CD4-positive, alpha-beta T cell treated with Interferon alpha-2 for 1 hour (primary cell): ENCODE measurements around the gene MEDAG.

ENCODE experiments used
- DNase-seq, 2 donors: peaks; one replicate each; pipeline ENCODE4 v3.0.0-alpha.2; 2020 to 2022

MEDAG gene

DNA sequence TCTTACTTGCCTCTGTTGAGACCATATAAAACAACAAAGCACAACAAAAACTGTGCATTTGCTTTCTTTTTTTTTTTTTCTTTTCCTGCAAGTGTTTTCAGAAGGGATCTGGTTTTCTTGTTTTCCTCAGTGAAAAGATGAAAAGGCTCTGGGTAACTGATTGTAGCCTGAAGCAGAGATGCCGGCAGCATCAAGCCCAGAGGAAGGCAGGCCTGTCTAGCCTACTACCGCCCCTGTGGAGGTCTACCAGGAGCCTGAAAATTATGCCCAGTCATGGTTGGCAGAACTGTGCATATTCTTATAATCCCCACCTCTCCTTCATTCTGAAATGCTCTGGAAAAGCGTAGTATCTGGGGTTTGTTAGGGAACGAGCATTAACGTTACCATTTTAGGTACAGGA, 32.6 kb upstream of the MEDAG start:
- no peak for DNase-seq

DNA sequence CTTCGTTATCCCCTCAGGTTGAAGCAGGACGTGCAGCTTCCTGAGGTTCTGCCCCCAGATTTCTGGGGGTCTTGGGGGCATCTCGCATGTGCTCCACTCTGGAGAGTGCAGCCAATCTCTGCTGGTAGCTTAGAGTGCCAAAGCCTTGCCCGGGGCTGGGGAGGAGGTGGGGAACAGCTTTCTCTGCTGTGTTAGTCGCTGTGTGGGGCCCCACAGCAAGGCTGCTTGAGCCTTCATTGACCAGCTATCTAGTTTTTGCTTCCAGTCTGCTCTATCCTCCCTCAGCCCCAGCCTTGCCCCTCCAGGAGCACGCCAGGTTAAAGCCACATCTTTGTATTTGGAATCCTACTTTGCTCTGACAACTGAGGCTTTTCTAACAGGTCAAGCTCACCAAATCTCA, 32.0 kb upstream of the MEDAG start:
- no peak for DNase-seq

DNA sequence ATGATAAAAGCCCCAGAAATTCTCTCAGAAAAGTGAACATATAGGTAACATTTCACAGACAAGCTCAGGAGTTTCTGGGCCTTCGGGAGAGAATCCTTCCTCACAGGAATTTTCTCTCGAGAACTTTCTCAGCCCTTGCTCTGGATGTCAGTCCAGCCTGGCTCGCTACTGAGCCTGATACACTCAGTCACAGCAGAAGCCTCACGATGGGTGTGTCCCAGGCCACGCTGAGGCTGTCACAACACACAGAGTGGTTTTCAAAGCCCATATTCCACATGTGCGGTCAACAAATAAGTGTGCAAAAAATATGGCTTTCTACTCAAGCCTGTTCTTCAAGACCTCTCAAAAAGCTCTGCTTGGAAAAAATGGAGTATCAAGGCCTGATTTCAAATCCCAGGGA, 31.5 kb upstream of the MEDAG start:
- DNase-seq: no peak

DNA sequence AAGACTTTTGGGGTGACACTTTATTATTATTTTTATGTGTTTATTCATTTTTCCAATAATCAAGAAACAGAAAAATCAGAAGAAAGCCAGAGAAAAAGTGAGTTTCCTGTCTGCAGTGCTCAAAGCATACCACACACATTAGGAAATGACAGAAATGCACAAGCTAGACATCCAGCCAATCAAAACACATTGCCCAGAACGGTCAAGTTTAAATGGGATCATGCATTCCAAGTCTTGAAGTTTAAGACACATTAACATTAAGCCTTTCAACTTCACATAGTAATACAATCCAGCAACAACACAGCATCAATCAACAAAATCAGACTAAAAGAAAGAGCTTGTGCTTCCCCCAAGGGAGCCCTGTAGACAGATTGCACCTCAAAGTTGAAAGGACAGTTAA, 28.7 kb upstream of the MEDAG start:
- no peak for DNase-seq

DNA sequence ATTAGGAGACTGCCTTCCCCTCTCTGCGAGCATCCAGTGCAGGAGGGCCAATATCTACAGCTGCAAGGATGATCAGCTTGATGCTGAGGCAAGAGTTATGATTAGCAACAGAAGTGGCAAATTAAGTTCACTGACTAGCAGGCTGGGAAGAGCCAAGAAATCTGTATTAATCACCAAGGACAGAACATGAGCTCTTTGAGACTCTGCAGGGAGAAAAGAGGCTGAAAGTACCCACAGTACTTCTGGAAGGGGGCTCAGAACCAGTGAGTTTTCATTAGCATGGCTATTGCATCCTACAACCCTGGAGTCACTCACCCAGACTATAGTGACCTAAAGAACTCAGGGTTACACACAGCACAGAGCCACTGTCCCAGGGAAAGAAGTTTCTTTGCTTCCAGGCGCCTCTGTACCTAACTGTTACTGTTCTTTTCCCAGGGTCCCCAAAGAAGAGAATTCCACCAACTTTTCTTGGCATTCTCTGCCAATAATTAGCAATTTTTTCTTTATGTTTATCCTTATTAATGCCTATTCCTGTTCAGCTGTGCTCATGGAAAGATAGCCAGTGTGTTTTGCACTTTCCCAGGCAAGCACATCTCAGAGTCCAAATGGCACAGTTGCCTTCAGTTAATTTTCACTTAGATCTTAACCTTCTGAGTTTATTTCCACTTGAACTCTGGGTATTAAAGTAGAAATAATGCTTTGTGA, 25.8 kb upstream of the MEDAG start:
- DNase-seq: no peak

DNA sequence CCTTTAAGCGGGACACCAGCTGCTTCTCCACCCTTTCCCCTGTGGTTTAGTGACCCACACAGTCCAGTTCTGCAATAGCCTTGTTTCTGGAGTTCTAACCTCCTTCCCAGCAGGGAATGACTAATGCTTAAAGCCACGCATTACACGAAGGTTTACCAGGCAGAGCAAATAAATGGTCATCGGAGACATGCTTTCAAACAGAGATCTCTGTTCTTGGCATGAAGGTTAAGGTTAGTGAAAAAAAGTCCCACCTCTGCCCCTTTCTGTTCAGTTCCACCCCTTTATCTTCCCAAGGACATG, 25.3 kb upstream of the MEDAG start:
- no peak for DNase-seq

DNA sequence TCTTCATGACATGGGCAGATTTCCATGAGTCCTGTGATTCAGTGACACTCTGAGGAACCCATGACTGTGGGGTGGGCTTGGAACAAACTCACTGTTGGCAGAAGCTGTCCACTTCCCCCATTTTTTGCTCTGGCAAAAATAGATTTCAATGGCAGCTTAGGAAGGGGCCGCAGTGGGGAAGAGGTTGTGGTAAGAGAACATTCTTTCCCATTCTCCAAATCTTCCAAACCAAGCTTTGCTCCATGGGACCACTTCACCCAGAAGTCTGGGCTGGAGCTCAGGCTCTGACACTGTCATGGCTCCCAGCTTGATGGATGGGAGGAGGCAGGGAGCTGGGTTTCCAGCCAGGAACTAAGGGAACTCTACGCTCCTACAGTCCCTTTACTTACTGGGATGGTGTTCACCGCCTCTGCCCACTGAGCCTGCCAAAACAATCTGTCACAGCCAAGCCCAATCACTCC, 24.9 kb upstream of the MEDAG start:
- DNase-seq: no peak

DNA sequence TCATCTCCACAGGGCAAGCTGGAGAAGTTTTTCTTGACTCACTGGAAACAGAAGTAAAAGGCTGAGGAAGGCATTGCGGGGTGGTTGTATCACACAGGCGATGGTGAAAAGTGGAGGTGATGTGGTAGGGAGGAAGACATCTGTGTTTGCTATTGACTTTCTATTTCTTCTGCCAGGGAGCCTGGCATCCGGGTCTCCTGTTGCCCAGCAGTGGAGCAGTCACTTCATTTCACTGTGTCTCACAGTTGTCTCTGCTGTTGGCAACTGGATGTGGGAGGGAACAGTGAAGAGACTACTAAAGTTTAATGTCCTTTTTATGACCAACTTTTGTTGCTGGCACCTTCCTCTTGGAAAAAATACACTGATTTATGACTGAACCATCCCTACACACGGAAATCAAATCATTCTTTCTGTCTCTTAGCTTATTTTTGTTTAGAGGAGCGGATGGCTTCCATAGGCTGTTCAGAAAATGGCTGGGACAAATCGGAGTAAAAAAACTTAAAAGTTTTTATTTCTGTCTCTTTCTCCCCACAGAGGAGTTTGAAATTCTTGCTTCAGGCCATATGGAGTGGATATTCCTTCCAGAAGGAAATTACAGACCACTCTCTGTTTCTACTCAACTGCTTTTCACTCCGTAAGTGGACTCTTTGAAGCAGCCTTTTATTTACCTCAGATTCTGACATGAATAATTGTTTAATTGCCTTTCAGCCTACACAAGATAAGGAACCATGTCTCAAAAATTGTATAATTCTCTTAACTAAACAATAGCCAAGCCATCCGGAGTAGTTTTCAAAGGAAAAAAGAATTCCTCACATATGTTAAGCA, 23.8 kb upstream of the MEDAG start:
- DNase-seq: no peak

DNA sequence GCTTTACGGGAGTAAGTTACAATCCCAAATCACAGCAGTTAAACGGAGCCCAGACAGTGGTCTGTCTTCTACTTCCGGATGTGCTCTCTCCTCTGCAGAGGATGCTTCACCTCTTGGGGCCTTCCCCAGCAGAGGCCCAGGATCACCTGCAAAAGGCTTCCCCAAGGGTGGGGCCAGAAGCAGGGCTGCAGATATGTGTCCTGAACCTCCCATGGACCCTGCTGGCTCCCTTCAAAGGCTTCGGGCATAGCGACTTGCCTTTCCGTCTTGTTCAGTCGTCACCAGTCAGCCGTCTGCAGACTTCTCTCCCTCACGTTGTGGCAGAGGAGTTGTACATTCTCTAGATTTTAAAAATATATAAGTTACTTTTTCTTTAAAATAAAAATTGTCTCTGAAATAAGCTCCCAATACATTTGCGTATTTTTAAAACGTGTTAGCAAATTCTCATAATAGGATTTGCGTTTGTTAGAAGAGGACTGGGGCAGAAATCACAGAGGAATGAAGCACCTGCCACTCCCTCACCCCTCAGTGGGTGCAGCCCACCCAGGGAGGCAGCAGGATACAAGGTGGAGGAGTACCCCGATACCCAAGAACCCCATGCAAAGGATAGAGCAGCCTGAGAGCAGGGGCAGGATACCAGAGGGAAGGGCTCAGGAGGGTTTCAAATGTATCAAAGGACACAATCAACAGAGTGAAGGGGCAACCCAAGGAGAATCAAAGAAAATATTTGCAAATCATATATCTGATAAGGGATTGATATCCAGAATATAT, 22.9 kb upstream of the MEDAG start:
- DNase-seq: no peak

DNA sequence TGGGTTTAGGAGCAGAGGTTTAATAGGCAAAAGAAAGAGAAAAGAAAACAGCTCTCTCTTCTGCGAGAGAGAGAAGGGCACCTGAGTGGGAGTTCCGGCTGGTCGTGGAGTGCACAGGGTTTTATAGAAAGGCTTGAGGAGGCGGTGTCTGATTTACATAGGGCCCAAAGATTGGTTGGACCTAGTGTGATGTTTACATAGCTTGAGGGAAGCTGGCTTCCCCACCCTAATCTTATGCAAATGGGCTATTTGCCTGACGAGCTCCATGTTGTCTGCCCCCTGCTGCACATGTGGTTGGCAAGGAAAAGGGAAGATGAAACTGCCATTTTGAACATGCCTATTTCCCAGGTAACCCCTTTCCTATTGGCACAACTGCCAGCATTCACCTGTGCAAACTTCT, 21.5 kb upstream of the MEDAG start:
- no peak for DNase-seq

DNA sequence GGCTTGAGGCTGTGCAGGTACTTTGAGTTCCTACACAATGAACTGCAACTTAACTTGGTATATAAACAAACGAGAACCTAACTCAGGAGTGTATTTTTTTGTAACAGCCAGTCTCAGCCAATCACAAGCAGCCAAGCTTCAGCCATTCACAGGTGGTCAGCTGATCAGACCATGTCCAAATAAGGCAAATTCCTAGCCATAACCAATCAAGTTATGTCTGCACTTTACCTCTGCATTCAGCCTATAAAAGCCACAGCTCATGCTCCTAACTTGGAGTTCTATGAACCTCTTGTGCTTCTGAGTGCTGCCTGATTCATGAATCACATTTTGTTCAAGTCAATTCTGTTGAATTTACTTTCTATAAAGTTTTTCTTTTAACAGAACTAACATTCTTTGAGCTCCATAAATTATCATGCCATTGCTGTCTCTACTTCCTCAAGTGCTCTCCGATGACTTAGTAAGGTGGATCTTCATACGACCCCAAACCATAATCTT, 16.8 kb upstream of the MEDAG start:
- DNase-seq: no peak

DNA sequence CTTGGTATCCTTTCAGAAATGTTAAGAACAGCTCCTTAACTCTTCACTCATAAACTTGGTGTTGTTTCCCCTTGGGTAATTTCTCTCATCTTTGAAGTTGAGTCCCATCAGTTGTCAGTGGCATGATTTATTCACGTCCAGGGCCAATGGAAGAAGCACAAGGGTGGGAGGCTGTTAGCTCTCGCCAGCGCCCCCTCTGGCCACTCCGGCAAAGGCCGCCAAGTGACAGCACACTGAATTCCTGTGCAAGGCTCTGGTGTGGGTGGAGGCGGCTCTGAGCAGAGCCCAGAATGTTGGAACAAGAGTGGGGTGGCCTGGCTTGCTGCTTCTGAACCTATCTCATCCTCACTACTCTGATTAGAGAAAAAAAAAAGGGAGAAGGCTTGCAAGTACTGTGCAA, 13.1 kb upstream of the MEDAG start:
- no peak for DNase-seq

DNA sequence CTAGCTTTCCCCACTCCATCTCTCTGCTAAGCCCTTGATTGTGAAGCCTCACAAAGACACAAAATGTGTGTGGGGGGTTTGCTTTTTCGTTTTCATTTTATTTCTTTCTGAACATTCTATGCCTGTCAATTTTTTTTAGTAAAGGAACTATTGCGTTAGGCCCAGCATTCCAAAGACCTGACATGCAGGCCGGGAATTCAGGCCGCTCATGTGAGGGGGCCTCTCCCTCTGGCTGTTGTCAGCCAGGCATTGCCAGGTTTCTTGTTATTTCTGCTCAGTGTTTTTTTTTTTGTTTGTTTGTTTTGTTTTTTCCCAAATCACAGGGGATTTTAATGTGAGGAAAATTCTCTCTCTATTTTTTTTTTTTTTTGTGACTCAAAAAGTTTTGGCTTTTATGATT, 10.3 kb upstream of the MEDAG start:
- no peak for DNase-seq

DNA sequence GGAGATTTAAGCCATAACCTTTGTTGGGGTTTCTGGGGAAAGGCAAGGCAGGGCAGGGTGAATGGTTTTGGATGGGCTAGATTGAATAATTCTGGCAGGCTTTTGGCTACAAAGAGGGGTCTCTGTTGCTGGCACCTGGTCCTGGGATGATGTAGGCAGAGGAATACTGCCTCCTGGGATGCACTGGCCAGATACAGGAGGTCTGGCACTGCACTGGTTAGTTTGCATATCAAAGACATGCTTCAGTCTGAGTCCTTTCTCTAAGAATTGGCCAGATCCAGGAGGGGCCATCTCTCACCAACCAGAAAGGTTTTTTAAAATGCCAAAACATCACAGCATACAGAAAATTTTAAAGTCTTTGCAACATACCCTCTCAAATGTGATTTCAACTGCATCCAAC, 8.0 kb upstream of the MEDAG start:
- no peak for DNase-seq

DNA sequence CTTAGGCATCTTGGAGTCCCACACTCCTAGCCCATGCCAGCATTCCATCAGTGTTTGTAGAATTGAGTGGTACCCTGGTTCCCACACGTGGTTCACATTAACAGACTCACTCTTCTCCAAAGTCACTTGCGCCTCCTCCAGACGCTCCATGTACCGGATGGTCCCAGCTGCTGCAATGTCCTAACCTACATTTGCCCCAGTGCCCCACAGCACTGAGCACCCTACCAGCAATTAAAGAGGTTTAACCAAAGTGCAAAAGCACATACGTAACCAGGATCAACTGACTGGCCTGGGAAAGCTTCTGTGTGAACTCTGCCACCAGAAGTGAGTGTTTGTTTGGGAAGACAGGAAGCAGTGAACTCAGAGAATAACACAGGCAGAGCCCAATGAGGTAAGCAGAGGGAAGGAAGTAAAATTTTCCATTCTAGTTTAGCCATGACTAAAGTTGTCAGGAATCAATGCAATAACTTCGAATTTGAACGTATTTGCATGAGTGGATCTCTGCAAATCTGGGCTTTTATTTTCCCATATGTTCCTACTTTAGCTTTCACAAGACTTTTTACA, 7.3 kb upstream of the MEDAG start:
- no peak for DNase-seq

DNA sequence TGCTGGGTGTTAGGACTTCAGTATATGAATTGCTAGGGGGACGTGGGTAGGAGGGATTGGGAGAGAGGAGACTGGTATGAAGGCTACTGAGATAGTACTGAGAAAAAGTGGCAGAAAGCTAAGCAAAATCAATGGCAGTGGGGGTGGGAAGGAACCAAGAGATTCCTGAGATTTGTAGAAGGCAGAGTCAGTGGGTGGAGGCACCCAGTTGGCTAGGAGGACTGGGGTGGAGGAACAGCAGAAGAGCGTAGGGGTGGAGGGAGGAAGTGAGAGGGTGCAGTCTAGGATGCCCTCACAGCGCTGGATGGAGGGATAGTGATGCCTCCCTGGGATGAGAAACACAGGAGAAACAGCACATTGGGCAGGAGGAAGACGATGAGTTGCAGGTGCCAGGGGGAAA, 5.6 kb upstream of the MEDAG start:
- DNase-seq: no peak

DNA sequence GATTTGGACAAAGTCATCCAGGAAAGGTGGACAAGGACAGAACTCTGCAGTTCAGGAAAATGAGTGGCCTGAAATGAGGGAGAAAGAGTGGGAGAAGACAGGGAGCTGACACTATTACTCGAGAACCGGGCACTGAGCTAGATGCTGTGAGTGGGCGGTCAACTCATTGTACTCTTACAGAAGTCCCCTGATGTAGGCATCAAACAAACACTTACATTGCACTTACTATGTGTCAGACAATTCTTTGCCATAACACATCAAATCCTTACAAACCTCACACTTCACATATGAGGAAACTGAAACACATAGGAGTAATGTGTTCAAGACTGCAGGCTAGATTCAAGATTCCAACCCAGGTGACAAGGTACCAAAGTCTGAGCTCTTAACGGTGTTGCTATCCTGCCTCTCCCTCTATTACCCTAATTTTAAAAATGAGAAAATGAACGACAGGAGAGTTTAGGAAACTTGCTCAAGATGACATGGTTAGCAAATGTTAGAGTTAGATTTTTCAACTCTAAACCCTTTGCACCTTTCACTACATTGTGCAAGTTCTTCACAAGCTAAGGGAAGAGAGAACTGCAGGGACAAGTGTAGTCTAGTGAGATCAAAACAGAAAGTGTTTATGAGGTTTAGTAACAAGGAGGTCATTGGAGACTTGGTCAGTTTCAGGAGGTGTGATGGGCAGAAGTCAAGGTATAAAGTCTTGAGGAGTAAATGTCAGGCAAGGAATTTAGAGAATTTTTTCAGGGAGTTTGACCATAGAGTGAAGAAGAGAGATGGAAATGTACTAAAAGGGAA, 4.9 kb upstream of the MEDAG start:
- DNase-seq: no peak

DNA sequence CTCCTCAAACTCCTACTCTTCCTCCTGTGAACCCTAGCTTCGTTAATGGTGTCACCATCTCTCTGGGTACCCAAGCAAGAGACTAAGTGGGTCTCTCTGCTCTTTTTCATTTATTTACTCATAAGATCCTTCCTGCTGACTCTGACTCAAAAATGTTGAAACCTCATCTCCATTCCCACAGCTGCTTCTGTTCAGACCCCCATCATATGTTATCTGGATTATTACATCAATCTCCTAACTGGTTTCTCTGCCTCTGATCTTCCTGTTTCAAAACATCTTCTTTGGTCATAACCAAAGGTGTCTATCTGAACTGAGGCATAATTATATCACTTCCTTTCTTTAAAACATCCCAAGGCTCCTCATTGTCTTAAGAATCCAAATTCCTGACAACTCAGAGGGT, 2.0 kb upstream of the MEDAG start:
- no peak for DNase-seq

DNA sequence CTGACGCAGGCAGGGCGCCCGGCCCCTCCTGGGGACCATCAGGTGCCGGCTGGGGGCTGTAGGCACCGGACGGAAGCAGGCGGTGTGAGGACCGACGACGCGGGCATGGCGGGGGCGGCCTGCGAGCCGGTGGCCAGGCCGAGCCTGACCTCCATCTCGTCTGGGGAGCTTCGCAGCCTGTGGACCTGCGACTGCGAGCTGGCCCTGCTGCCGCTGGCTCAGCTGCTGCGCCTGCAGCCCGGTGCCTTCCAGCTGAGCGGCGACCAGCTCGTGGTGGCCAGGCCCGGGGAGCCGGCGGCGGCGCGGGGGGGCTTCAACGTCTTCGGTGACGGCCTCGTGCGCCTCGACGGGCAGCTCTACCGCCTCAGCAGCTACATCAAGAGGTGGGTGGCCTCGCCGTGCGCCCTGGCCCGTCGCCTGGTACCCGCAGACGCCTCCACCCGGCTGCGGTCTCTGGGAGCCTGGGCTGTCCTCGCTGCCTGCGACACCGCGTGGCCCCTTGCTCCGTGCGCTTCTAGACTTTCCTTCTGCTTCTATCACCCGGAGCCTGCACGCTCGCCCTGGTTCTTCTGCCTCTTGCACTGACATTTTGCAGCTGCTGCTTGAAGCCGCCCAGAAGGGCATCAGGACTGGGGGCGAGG, 460 bp downstream of the MEDAG start:
- no peak for DNase-seq

DNA sequence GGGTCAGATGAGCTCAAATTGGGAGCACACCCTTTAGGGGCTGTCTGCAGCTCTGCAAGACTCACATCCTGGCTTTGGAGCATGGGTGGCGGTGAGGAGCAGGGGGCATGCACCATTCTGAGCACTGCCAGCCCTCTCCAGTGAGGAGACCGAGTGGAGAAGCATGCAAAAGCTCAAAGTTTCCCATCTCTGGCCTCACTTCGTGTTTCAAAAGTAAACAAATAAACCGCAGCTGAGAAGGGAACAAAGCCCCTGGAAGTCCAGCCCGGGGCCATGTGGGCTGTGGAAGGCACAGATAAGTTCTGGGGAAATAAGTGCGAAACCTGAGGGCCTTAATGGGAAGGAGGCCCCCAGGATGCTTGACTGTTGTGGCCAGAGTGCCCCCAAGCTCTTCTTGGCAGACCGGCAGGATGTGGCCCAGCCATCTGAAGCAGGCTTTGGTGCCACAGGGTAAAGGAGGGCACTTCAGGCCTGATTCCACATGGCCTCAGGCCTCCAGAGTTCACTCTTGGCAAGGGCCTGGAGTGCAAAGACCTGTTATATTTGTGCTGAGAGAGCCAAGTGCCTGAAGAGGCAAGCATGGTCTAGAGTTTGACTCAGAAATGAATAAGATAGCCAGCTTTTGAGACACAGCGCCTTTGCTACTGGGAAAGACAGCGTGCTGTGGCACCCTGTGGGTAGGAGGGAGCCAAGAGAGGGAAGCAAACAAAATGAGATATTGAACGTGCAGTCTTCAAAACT, 1.2 kb downstream of the MEDAG start:
- DNase-seq: no peak

DNA sequence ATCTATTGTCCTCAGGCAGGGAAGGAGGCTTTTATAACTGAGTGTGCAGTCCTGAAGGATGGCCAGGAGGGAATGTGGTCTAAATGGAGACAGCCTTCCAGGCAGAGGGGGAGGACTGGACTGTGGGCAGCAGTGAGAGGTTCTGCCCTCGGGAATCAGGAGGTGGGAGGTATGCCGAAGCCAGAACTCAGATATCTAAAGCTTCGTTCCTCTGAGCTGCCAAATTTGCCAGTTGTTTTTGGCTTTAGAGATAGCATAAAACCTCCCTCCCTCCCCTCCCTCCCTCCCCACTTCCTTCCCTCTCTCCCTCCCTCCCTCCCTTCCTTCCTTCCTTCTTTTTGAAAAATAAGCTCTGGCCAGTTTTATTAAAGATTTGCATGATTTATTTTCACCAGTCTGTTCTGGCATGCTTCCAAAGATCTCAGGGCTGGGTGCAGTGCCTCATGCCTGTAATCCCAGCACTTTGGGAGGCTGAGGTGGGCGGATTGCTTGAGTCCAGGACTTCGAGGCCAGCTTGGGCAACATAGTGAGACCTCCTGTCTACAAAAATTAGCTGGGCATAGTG, 2.4 kb downstream of the MEDAG start:
- no peak for DNase-seq
